Stomach (tissue), 4 donors: ENCODE measurements around the gene SF3B4.
"Not testable (repeated sequence)": the region's sequence is repeated elsewhere in the genome, so short reads cannot be mapped to it uniquely, and the experiment has no call there.

Experiments used
- EP300 ChIP-seq: sonication (generic); formaldehyde crosslinking; IDR thresholded peaks from one replicate; pipeline ENCODE4 v1.6.1; 2017; ENCODE audit warnings: antibody characterized with exemption
- POLR2A ChIP-seq, 4 donors: fragments of 450-650 bp; IDR thresholded peaks; one replicate each; pipeline ENCODE4 v1.6.1; 2016; ENCODE audit warnings: antibody characterized with exemption in 4 of 4, control low read depth in 2 of 4, mild to moderate bottlenecking in 1 of 4, moderate library complexity in 1 of 4
- POLR2AphosphoS5 ChIP-seq, 3 donors: sonication (generic); formaldehyde crosslinking; IDR thresholded peaks; one replicate each; pipeline ENCODE4 v1.6.1; 2016; ENCODE audit warnings: antibody characterized with exemption in 3 of 3
- TF ChIP-seq, protein P1 (sequence below), 7 experiments: fragments of 450-650 bp in 4 of 7; fragments of 200-600 bp in 3 of 7; sonication (generic) in 3 of 7; IDR thresholded peaks; one replicate each; pipeline ENCODE4 v1.5.1; 2016 to 2019; ENCODE audit warnings: antibody characterized with exemption in 7 of 7, control low read depth in 2 of 7, mild to moderate bottlenecking in 1 of 7

GRCh38 chr1:149957548-149957947 lies 29.9 kb upstream of the SF3B4 start:
- TF ChIP-seq, protein P1, sequence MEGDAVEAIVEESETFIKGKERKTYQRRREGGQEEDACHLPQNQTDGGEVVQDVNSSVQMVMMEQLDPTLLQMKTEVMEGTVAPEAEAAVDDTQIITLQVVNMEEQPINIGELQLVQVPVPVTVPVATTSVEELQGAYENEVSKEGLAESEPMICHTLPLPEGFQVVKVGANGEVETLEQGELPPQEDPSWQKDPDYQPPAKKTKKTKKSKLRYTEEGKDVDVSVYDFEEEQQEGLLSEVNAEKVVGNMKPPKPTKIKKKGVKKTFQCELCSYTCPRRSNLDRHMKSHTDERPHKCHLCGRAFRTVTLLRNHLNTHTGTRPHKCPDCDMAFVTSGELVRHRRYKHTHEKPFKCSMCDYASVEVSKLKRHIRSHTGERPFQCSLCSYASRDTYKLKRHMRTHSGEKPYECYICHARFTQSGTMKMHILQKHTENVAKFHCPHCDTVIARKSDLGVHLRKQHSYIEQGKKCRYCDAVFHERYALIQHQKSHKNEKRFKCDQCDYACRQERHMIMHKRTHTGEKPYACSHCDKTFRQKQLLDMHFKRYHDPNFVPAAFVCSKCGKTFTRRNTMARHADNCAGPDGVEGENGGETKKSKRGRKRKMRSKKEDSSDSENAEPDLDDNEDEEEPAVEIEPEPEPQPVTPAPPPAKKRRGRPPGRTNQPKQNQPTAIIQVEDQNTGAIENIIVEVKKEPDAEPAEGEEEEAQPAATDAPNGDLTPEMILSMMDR (IDR thresholded peaks at IDR 0.05) = not testable (repeated sequence)
- TF ChIP-seq POLR2A (IDR thresholded peaks at IDR 0.05); POLR2AphosphoS5 (IDR thresholded peaks at IDR 0.05); EP300: not testable (repeated sequence)
